ENCODE data around the gene DPP4. TPM values are rescaled to one million over a fixed set of nuclear protein-coding genes. Genes with fewer than 3 reads are reported as not detected.
"Not testable (repeated sequence)": the region's sequence is repeated elsewhere in the genome, so short reads cannot be mapped to it uniquely, and the experiment has no call there.

Gene DPP4
- total and polyA plus RNA-seq, 7 experiments from 2014 or later: 35.7 to 188 (median 48.9) TPM

GRCh38 chr2:162057426-162057825 is 16.6 kb downstream of the DPP4 start:
- peaks cover 21 to 30% of the 10 kb centered on the region in 2 donors for H3K4me1 ChIP-seq (ENCODE audit: control insufficient read depth in 2 of 2, insufficient read depth in 2 of 2, low read length in 2 of 2)
- intact Hi-C loops (cut with micrococcal nuclease): loop anchor here (5.0 kb wide), 3 partner anchors 65 to 815 kb away; partner anchors contain the start of gene IFIH1 (in 1 of the 2)

DNA sequence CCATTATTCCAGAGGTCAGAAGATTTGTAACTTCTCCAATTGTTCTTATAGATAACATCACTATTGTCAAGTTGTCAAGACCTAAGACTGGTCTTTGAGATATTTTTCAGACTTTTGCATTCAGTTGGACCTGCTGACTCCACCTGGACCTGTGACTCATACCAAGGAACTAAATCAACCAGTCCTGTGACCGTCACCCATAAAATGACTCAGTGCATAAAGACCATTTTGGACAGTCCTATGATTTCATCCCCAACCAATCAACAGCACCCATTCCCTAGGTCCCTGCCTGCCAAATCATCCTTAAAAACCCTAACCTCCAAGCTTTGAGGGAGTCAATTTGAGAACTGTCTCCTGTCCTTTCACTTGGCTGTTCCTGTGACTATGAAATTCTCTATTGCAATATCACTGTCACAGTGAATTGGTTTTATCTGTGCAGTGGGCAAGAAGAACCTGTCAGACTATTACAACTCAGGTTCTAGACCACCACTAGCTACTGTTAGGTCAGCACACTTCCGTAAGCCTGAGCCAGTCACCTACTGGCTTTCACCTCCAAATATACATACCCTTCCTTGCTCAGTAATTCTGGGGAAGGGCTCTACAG is 17.1 kb downstream of the DPP4 start:
- H3K4me3 Mint-ChIP-seq: peak overlapping the region in 6 of 10 donors; percentile 59 to 75 (median 70)
- H3K36me3 Mint-ChIP-seq: peaks cover 5 to 61% (median 23%) of the 10 kb centered on the region in 5 donors
- intact Hi-C loops (cut with micrococcal nuclease): loop anchor here (5.0 kb wide), 3 partner anchors 65 to 815 kb away; partner anchors contain the start of gene IFIH1 (in 1 of the 2)
- Histone ChIP-seq H3K4me3 (ENCODE audit: low read length) (no peak overlapping the region), H3K9me3 (ENCODE audit: control insufficient read depth in 2 of 3, low read length in 3 of 3) (no peaks in the 10 kb centered on the region), H3K27me3 (ENCODE audit: control insufficient read depth in 2 of 2, insufficient read depth in 2 of 2, low read length in 2 of 2) (no peaks in the 10 kb centered on the region), H3K4me1 (ENCODE audit: control insufficient read depth in 2 of 2, insufficient read depth in 2 of 2, low read length in 2 of 2) (peaks cover 20 to 29% of the 10 kb centered on the region in 2 donors), H3K36me3 (ENCODE audit: control insufficient read depth in 2 of 3, insufficient read depth in 3 of 3, low read length in 3 of 3) (no peaks in the 10 kb centered on the region), H3K27ac (ENCODE audit: low read depth, low read length) (no peak overlapping the region)
- H3K4me1 Mint-ChIP-seq: peaks cover 20 to 90% (median 79%) of the 10 kb centered on the region in 7 donors
- ChIA-PET CTCF (interaction anchor here (0.6 to 1.5 kb wide), 4 partner anchors 9 to 54 kb away, joined by 3 to 7 read pairs (median 3); partner anchors contain the start of gene DPP4), POLR2A (interaction anchor here (1.0 to 10.2 kb wide), 4 partner anchors 12 to 46 kb away, joined by 4 to 68 read pairs (median 10); partner anchors contain the start of gene DPP4)
- peaks cover 0 to 6% (median 0%) of the 10 kb centered on the region in 11 donors for H3K9me3 Mint-ChIP-seq
- no peaks in the 10 kb centered on the region for H3K27me3 Mint-ChIP-seq
- DNase-seq (no peak), ATAC-seq (no peak)
- H3K27ac Mint-ChIP-seq: peak overlapping the region in 7 of 9 donors; percentile 37 to 92 (median 84)

More at GRCh38 chr2:162057426-162057825, 16.6 kb downstream of the DPP4 start:
- H3K27ac Mint-ChIP-seq: peak overlapping the region; percentile 37 to 92 (median 85)
- peak; percentile 69 for ATAC-seq
- peak overlapping the region; percentile 31 to 75 (median 62) for H3K4me3 Mint-ChIP-seq
- peak in 6 of 9 donors; percentile 22 to 48 (median 40) for DNase-seq
- H3K27ac ChIP-seq (ENCODE audit: low read depth, low read length): peak overlapping the region; percentile 34
- no peaks in the 10 kb centered on the region for H3K36me3 ChIP-seq (ENCODE audit: control insufficient read depth in 2 of 3, insufficient read depth in 3 of 3, low read length in 3 of 3)
- H3K27me3 ChIP-seq (ENCODE audit: control insufficient read depth in 2 of 2, insufficient read depth in 2 of 2, low read length in 2 of 2): no peaks in the 10 kb centered on the region
- no peak overlapping the region for H3K4me3 ChIP-seq (ENCODE audit: low read length)
- peaks cover 5 to 60% (median 21%) of the 10 kb centered on the region in 5 donors for H3K36me3 Mint-ChIP-seq
- H3K27me3 Mint-ChIP-seq: no peaks in the 10 kb centered on the region
- POLR2A ChIA-PET: interaction anchor here (0.6 to 10.2 kb wide), 5 partner anchors 11 to 46 kb away, joined by 3 to 68 read pairs (median 5); partner anchors contain the start of gene DPP4
- peaks cover 18 to 90% (median 76%) of the 10 kb centered on the region in 7 donors for H3K4me1 Mint-ChIP-seq
- no peaks in the 10 kb centered on the region for H3K9me3 ChIP-seq (ENCODE audit: control insufficient read depth in 2 of 3, low read length in 3 of 3)
- H3K9me3 Mint-ChIP-seq: peaks cover 0 to 6% (median 0%) of the 10 kb centered on the region in 11 donors
- CTCF ChIA-PET: interaction anchor here (1.1 to 1.5 kb wide), 3 partner anchors 9 to 17 kb away, joined by 3 read pairs; partner anchors contain the start of gene DPP4

DNA sequence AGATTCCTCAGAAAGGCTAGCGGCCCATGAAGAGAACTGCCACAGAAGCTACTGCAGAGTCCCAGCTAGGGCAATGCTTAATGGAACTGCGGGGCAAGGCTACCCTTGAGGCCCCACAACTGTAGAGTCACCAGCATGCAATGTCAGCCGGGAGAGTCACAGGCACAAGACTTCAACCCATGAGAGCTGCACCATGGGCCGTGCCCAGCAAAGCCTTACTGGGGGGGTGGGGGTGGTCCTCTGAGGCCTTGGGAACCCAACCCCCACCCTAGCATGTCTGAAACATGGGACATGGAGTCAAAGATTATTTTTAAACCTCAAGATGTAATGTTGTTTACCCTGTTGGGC is 20.2 kb downstream of the DPP4 start:
- peaks cover 8 to 29% of the 10 kb centered on the region in 2 donors for H3K4me1 ChIP-seq (ENCODE audit: control insufficient read depth in 2 of 2, insufficient read depth in 2 of 2, low read length in 2 of 2)
- intact Hi-C loops (cut with micrococcal nuclease): no loop called here
- H3K9me3 Mint-ChIP-seq: peaks cover 0 to 8% (median 0%) of the 10 kb centered on the region in 11 donors
- ATAC-seq (no peak), DNase-seq (no peak)
- no peaks in the 10 kb centered on the region for H3K27me3 Mint-ChIP-seq
- H3K27me3 ChIP-seq (ENCODE audit: control insufficient read depth in 2 of 2, insufficient read depth in 2 of 2, low read length in 2 of 2): no peaks in the 10 kb centered on the region
- no peaks in the 10 kb centered on the region for H3K36me3 ChIP-seq (ENCODE audit: control insufficient read depth in 2 of 3, insufficient read depth in 3 of 3, low read length in 3 of 3)
- peaks cover 5 to 63% (median 23%) of the 10 kb centered on the region in 5 donors for H3K36me3 Mint-ChIP-seq
- POLR2A ChIA-PET: interaction anchor here (0.8 kb wide), 2 partner anchors 11 to 19 kb away, joined by 3 to 4 read pairs; no protein-coding TSS in a partner anchor
- no peak overlapping the region for H3K27ac ChIP-seq (ENCODE audit: low read depth, low read length)
- H3K27ac Mint-ChIP-seq: peak overlapping the region in 1 of 9 donors; percentile 36
- no peaks in the 10 kb centered on the region for H3K9me3 ChIP-seq (ENCODE audit: control insufficient read depth in 2 of 3, low read length in 3 of 3)
- no peak overlapping the region for H3K4me3 ChIP-seq (ENCODE audit: low read length)
- H3K4me3 Mint-ChIP-seq: no peak overlapping the region
- CTCF ChIA-PET: no interaction called here
- H3K4me1 Mint-ChIP-seq: peaks cover 13 to 79% (median 64%) of the 10 kb centered on the region in 7 donors

DNA sequence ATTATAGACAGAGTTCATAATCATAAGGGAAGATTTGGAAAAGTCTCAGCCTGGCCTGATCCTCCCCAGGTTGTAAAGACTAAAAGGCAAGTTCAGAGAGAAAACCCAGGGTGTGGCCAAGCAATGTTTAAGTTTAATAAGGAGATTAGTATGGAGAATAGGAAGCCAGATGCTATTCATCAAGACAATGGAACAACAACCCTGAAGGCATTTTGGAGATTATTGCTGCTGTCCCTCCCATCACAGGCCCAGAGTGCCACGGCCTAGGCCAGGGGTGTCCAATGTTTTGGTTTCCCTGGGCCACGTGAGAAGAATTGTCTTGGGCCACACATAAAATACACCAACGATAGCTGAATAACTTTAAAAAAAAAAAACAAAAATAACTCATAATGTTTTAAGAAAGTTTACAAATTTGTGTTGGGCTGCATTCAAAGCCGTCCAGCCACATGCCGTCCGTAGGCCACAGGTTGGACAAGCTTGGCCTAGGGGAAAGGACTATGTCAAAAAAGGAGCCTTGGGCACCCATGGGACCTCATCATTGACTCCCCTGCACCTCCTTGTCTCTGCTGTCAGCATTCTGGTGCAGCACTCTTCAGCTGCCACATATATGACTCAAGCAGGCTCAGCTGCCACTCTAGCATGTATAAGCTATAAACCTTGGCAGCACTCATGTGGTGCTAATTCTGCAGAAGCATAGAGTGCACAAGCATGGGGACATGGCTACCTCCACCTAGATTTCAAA is 20.8 kb downstream of the DPP4 start:
- H3K9me3 Mint-ChIP-seq: peaks cover 0 to 8% (median 0%) of the 10 kb centered on the region in 11 donors
- no peaks in the 10 kb centered on the region for H3K27me3 Mint-ChIP-seq
- Histone ChIP-seq H3K4me3 (ENCODE audit: low read length) (no peak overlapping the region), H3K4me1 (ENCODE audit: control insufficient read depth in 2 of 2, insufficient read depth in 2 of 2, low read length in 2 of 2) (peaks cover 5 to 28% of the 10 kb centered on the region in 2 donors), H3K9me3 (ENCODE audit: control insufficient read depth in 2 of 3, low read length in 3 of 3) (no peaks in the 10 kb centered on the region), H3K27me3 (ENCODE audit: control insufficient read depth in 2 of 2, insufficient read depth in 2 of 2, low read length in 2 of 2) (no peaks in the 10 kb centered on the region), H3K27ac (ENCODE audit: low read depth, low read length) (no peak overlapping the region), H3K36me3 (ENCODE audit: control insufficient read depth in 2 of 3, insufficient read depth in 3 of 3, low read length in 3 of 3) (no peaks in the 10 kb centered on the region)
- DNase-seq (no peak), ATAC-seq (no peak)
- peak overlapping the region in 3 of 9 donors; percentile 9 to 14 (median 11) for H3K27ac Mint-ChIP-seq
- peaks cover 13 to 79% (median 59%) of the 10 kb centered on the region in 7 donors for H3K4me1 Mint-ChIP-seq
- ChIA-PET CTCF (no interaction called here), POLR2A (interaction anchor here (0.8 kb wide), 2 partner anchors 11 to 19 kb away, joined by 3 to 4 read pairs; no protein-coding TSS in a partner anchor)
- intact Hi-C loops (cut with micrococcal nuclease): no loop called here
- H3K36me3 Mint-ChIP-seq: peaks cover 5 to 66% (median 28%) of the 10 kb centered on the region in 5 donors
- H3K4me3 Mint-ChIP-seq: no peak overlapping the region

GRCh38 chr2:162050513-162050961 is 23.5 kb downstream of the DPP4 start:
- Mint-ChIP-seq H3K27me3 (no peaks in the 10 kb centered on the region), H3K4me3 (no peak overlapping the region), H3K27ac (peak overlapping the region in 3 of 9 donors; percentile 32 to 50 (median 38)), H3K4me1 (peaks cover 7 to 60% (median 36%) of the 10 kb centered on the region in 7 donors), H3K9me3 (peaks cover 0 to 2% (median 0%) of the 10 kb centered on the region in 11 donors), H3K36me3 (peaks cover 5 to 51% (median 15%) of the 10 kb centered on the region in 5 donors)
- Histone ChIP-seq H3K27ac (ENCODE audit: low read depth, low read length) (no peak overlapping the region), H3K27me3 (ENCODE audit: control insufficient read depth in 2 of 2, insufficient read depth in 2 of 2, low read length in 2 of 2) (no peaks in the 10 kb centered on the region), H3K36me3 (ENCODE audit: control insufficient read depth in 2 of 3, insufficient read depth in 3 of 3, low read length in 3 of 3) (peaks cover 0 to 10% (median 0%) of the 10 kb centered on the region in 3 experiments), H3K9me3 (ENCODE audit: control insufficient read depth in 2 of 3, low read length in 3 of 3) (no peaks in the 10 kb centered on the region), H3K4me1 (ENCODE audit: control insufficient read depth in 2 of 2, insufficient read depth in 2 of 2, low read length in 2 of 2) (peaks cover under 1 to 6% of the 10 kb centered on the region in 2 donors), H3K4me3 (ENCODE audit: low read length) (no peak overlapping the region)
- DNase-seq (no peak), ATAC-seq (no peak)
- CTCF ChIA-PET: interaction anchor here (0.5 kb wide), 1 partner anchor 960 kb away, joined by 3 read pairs; no protein-coding TSS in a partner anchor
- POLR2A ChIA-PET: interaction anchor here (1.1 to 1.6 kb wide), 3 partner anchors 13 to 41 kb away, joined by 3 to 5 read pairs (median 3); partner anchors contain the start of gene DPP4
- intact Hi-C loops (cut with micrococcal nuclease): loop anchor here in 1 of 2 donors (1.0 kb wide), 1 partner anchor 9 kb away; no protein-coding TSS in a partner anchor

GRCh38 chr2:162049089-162049488 is 24.9 kb downstream of the DPP4 start:
- ChIA-PET POLR2A (interaction anchor here (1.6 kb wide), 1 partner anchor 14 kb away, joined by 3 read pairs; no protein-coding TSS in a partner anchor), CTCF (interaction anchor here (1.1 kb wide), 1 partner anchor 38 kb away, joined by 3 read pairs; no protein-coding TSS in a partner anchor)
- H3K27ac ChIP-seq (ENCODE audit: low read depth, low read length); H3K4me1 ChIP-seq (ENCODE audit: control insufficient read depth in 2 of 2, insufficient read depth in 2 of 2, low read length in 2 of 2); ATAC-seq; H3K4me3 ChIP-seq (ENCODE audit: low read length); H3K9me3 Mint-ChIP-seq; intact Hi-C loops (cut with micrococcal nuclease); H3K27me3 ChIP-seq (ENCODE audit: control insufficient read depth in 2 of 2, insufficient read depth in 2 of 2, low read length in 2 of 2); DNase-seq; H3K4me3 Mint-ChIP-seq; H3K27me3 Mint-ChIP-seq; H3K9me3 ChIP-seq (ENCODE audit: control insufficient read depth in 2 of 3, low read length in 3 of 3): not testable (repeated sequence)
- Mint-ChIP-seq H3K36me3 (peaks cover 5 to 41% (median 15%) of the 10 kb centered on the region in 5 donors), H3K4me1 (peaks cover 5 to 47% (median 25%) of the 10 kb centered on the region in 7 donors), H3K27ac (peak overlapping the region in 1 of 9 donors; percentile 20)
- peaks cover 0 to 21% (median 0%) of the 10 kb centered on the region in 3 experiments for H3K36me3 ChIP-seq (ENCODE audit: control insufficient read depth in 2 of 3, insufficient read depth in 3 of 3, low read length in 3 of 3)

Data from naive thymus-derived CD4-positive, alpha-beta T cell (primary cell).